IMR-90 (cell line): ENCODE results near the gene KRT78. TPM values are rescaled to one million over a fixed set of nuclear protein-coding genes. Genes with fewer than 3 reads are reported as not detected.

ENCODE experiments used
- ATAC-seq: fragments of 200-7000 bp; cut with Tn5 transposase; 2 replicates; pipeline ENCODE4 v1.9.1; 2020; ENCODE audit warnings: low read depth, mild to moderate bottlenecking, moderate library complexity
- BruUV-seq: library from RNA; stranded (reverse); fragments of 400-500 nt; replicated peaks from 2 replicates; lab custom pipeline; 2021; lab: Mats Ljungman, UMichigan
- CTCF ChIA-PET: fragments of 300-600 bp; formaldehyde crosslinking; extraction: SDS; loops from one replicate; lab custom pipeline; 2021; ENCODE audit warnings: antibody characterized with exemption; lab: Yijun Ruan, JAX
- POLR2A ChIA-PET: fragments of 300-600 bp; sonication (Branson Sonifier 250); formaldehyde crosslinking; loops from one replicate; lab custom pipeline; 2022; ENCODE audit warnings: antibody characterized with exemption; ENCODE audit not compliant: unreplicated experiment; lab: Charles Lee
- DNase-seq: peaks from one replicate; pipeline ENCODE4 v3.0.0; 2013
- H2AFZ ChIP-seq: replicated peaks from 2 replicates; pipeline ENCODE3; 2013; ENCODE audit warnings: low read length, mild to moderate bottlenecking; ENCODE audit not compliant: poor library complexity
- H2AK5ac ChIP-seq: 2 replicates; pipeline ENCODE4 v1.6.1; 2013; ENCODE audit warnings: low read depth, low read length, inconsistent platforms
- H2AK9ac ChIP-seq: replicated peaks from 2 replicates; pipeline ENCODE3; 2013; ENCODE audit warnings: mild to moderate bottlenecking, low read depth, low read length, moderate library complexity; ENCODE audit not compliant: poor library complexity
- H2BK120ac ChIP-seq: 2 replicates; pipeline ENCODE4 v1.6.1; 2013; ENCODE audit warnings: low read depth, low read length, inconsistent platforms
- H2BK15ac ChIP-seq: 3 replicates; pipeline ENCODE4 v1.6.1; 2013; ENCODE audit warnings: low read depth, low read length, inconsistent platforms
- H2BK20ac ChIP-seq: 2 replicates; pipeline ENCODE4 v1.6.1; 2013; ENCODE audit warnings: low read depth, mild to moderate bottlenecking, inconsistent platforms, low read length, moderate library complexity
- H2BK5ac ChIP-seq: 2 replicates; pipeline ENCODE4 v1.6.1; 2013; ENCODE audit warnings: mild to moderate bottlenecking, low read depth, low read length, inconsistent platforms; ENCODE audit not compliant: poor library complexity, severe bottlenecking
- H3K14ac ChIP-seq: replicated peaks from 2 replicates; pipeline ENCODE4 v1.6.1; 2013; ENCODE audit warnings: low read depth, low read length, inconsistent platforms
- H3K18ac ChIP-seq: 2 replicates; pipeline ENCODE4 v1.6.1; 2013; ENCODE audit warnings: low read depth, low read length, control low read depth
- H3K23ac ChIP-seq: 2 replicates; pipeline ENCODE4 v1.6.1; 2013; ENCODE audit warnings: low read depth, low read length, inconsistent platforms
- H3K27ac ChIP-seq: 2 replicates; pipeline ENCODE4 v1.5.1; 2013; ENCODE audit warnings: mild to moderate bottlenecking, control low read depth, low read length; ENCODE audit not compliant: insufficient read depth
- H3K27me3 ChIP-seq: 2 replicates; pipeline ENCODE4 v1.6.1; 2013; ENCODE audit warnings: low read length; ENCODE audit not compliant: control insufficient read depth, insufficient read depth
- H3K36me3 ChIP-seq: 2 replicates; pipeline ENCODE4 v1.6.1; 2013; ENCODE audit warnings: low read length, mixed read lengths; ENCODE audit not compliant: control insufficient read depth, insufficient read depth
- H3K4ac ChIP-seq: 2 replicates; pipeline ENCODE4 v1.6.1; 2013; ENCODE audit warnings: low read depth, low read length, inconsistent platforms
- H3K4me1 ChIP-seq: 2 replicates; pipeline ENCODE4 v1.6.1; 2013; ENCODE audit warnings: low read length, mixed read lengths; ENCODE audit not compliant: control insufficient read depth, insufficient read depth
- H3K4me2 ChIP-seq: 2 replicates; pipeline ENCODE4 v1.6.1; 2013; ENCODE audit warnings: low read depth, mild to moderate bottlenecking, control low read depth, low read length, moderate library complexity
- H3K4me3 ChIP-seq: 2 replicates; pipeline ENCODE4 v1.5.1; 2013; ENCODE audit warnings: low read depth, mild to moderate bottlenecking, control low read depth, low read length, moderate library complexity; ENCODE audit not compliant: insufficient read depth
- H3K56ac ChIP-seq: 2 replicates; pipeline ENCODE4 v1.6.1; 2013; ENCODE audit warnings: low read length, inconsistent platforms; ENCODE audit not compliant: insufficient read depth; ENCODE audit errors: extremely low read depth
- H3K79me1 ChIP-seq, 2 experiments: 2 replicates each; pipeline ENCODE4 v1.6.1; 2013; ENCODE audit warnings: low read length in 2 of 2, inconsistent platforms in 1 of 2, low read depth in 1 of 2
- H3K9ac ChIP-seq: 2 replicates; pipeline ENCODE4 v1.6.1; 2013; ENCODE audit warnings: low read depth, low read length, control low read depth
- H3K9me1 ChIP-seq: 2 replicates; pipeline ENCODE4 v1.6.1; 2013; ENCODE audit warnings: low read length, inconsistent platforms; ENCODE audit not compliant: insufficient read depth
- H3K9me3 ChIP-seq: 2 replicates; pipeline ENCODE4 v1.6.1; 2013; ENCODE audit warnings: low read length; ENCODE audit not compliant: control insufficient read depth, insufficient read depth
- H4K20me1 ChIP-seq: 2 replicates; pipeline ENCODE4 v1.6.1; 2013; ENCODE audit warnings: low read length, inconsistent platforms; ENCODE audit not compliant: insufficient read depth
- H4K5ac ChIP-seq: 2 replicates; pipeline ENCODE4 v1.6.1; 2013; ENCODE audit warnings: mild to moderate bottlenecking, low read depth, low read length, control low read depth
- H4K8ac ChIP-seq, 2 experiments: 2 replicates each; pipeline ENCODE4 v1.6.1; 2013; ENCODE audit warnings: low read depth in 2 of 2, low read length in 2 of 2, control low read depth in 1 of 2, inconsistent platforms in 1 of 2
- H4K91ac ChIP-seq: 2 replicates; pipeline ENCODE4 v1.6.1; 2013; ENCODE audit warnings: low read depth, low read length, inconsistent platforms; ENCODE audit not compliant: insufficient read depth
- BHLHE40 ChIP-seq: fragments of 150-350 bp; IDR thresholded peaks from 2 replicates; pipeline ENCODE4 v1.6.1; 2016; ENCODE audit warnings: mild to moderate bottlenecking, low read depth, low read length
- CTCF ChIP-seq: conservative IDR thresholded peaks from 2 replicates; pipeline ENCODE4 v1.5.1; 2012; ENCODE audit warnings: mild to moderate bottlenecking, low read depth, low read length, improper control_type of control experiment
- ELK1 ChIP-seq: fragments of 150-350 bp; IDR thresholded peaks from 2 replicates; pipeline ENCODE4 v1.6.1; 2016; ENCODE audit warnings: low read depth, mild to moderate bottlenecking, low read length, moderate library complexity, borderline replicate concordance
- FOS ChIP-seq: fragments of 150-350 bp; IDR thresholded peaks from 2 replicates; pipeline ENCODE4 v1.6.1; 2016; ENCODE audit warnings: low read depth, low read length
- MAFK ChIP-seq: IDR thresholded peaks from 2 replicates; pipeline ENCODE4 v1.6.1; 2012; ENCODE audit warnings: low read depth, low read length, improper control_type of control experiment
- MAZ ChIP-seq: IDR thresholded peaks from 2 replicates; pipeline ENCODE4 v1.6.1; 2012; ENCODE audit warnings: low read depth, mild to moderate bottlenecking, low read length, improper control_type of control experiment, moderate library complexity, borderline replicate concordance
- POLR2A ChIP-seq: IDR thresholded peaks from 2 replicates; pipeline ENCODE4 v1.6.1; 2012; ENCODE audit warnings: mild to moderate bottlenecking, low read depth, low read length
- RAD21 ChIP-seq: IDR thresholded peaks from 2 replicates; pipeline ENCODE4 v1.6.1; 2012; ENCODE audit warnings: low read length, improper control_type of control experiment
- RFX5 ChIP-seq: IDR thresholded peaks from 2 replicates; pipeline ENCODE4 v1.8.0; 2012; ENCODE audit warnings: low read depth, mild to moderate bottlenecking, low read length, moderate library complexity
- SMC3 ChIP-seq: fragments of 150-350 bp; IDR thresholded peaks from 2 replicates; pipeline ENCODE4 v1.6.1; 2016; ENCODE audit warnings: low read depth, mild to moderate bottlenecking, antibody characterized with exemption, low read length, moderate library complexity
- WGBS, 2 experiments: methylation state at CpG; one replicate each; pipeline versions ENCODE4 v1.1.5 to v1.1.7; 2013; ENCODE audit warnings: missing lambda C conversion rate in 2 of 2; ENCODE audit not compliant: insufficient read length in 1 of 2; ENCODE audit errors: extremely low coverage in 2 of 2; 5-methylcytosine and 5-hydroxymethylcytosine counted together
- dilution Hi-C: fragments of 300-500 bp; cut with HindIII; formaldehyde crosslinking; loops from one replicate; pipeline ENCODE4 v1.14.3; 2018; ENCODE audit warnings: low sequenced_read_pairs; ENCODE audit not compliant: unreplicated experiment
- in situ Hi-C: fragments of 300-500 bp; cut with MboI; formaldehyde crosslinking; loops from 3 replicates; pipeline ENCODE4 v1.14.3; 2019; ENCODE audit warnings: low sequenced_read_pairs, inconsistent platforms, mixed read lengths
- intact Hi-C: fragments of 100-400 bp; cut with micrococcal nuclease; formaldehyde crosslinking; loops from 2 replicates; pipeline ENCODE4 v1.10.0; 2022
- polyA plus RNA-seq, 3 experiments: library from polyadenylated mRNA; depleted of rRNA; stranded (reverse); fragments of >200 nt; gene quantifications; 2 replicates each; pipeline ENCODE4 v1.2.3, GENCODE V29; 2012; ENCODE audit warnings: low replicate concordance in 1 of 3
- total RNA-seq: library from RNA; depleted of rRNA; stranded (reverse); fragments of >200 nt; gene quantifications from 2 replicates; pipeline ENCODE4 v1.2.3, GENCODE V29; 2012

KRT78 gene
- total and polyA plus RNA-seq, 2 of the 4 experiments (the other 2 are of a cell fraction): not detected

- H3K23ac ChIP-seq: peak overlapping the region; percentile 46; the same call in 1 of the 2 replicates
- peak overlapping the region; percentile 88 for H2AFZ ChIP-seq
- no peak overlapping the region for H4K5ac ChIP-seq
- ChIA-PET POLR2A (no interaction called here), CTCF (interaction anchor here (0.6 to 1.7 kb wide), 15 partner anchors 9 to 498 kb away, joined by 3 to 10 read pairs (median 3); no protein-coding TSS in a partner anchor)
- no peaks in the 10 kb centered on the region for H3K27me3 ChIP-seq
- in situ Hi-C loops: no loop called here
- H3K79me1 ChIP-seq: no peaks in the 10 kb centered on the region
- BruUV-seq: no TSS peak
- peak overlapping the region in 1 of 2 experiments; percentile 59; a peak in 2 of 4 replicates for H4K8ac ChIP-seq
- TF ChIP-seq POLR2A (no peak), BHLHE40 (no peak), MAFK (no peak), ELK1 (no peak), MAZ (peak; percentile 41; the same call in 1 of the 2 replicates), RAD21 (peak; percentile 91), FOS (no peak), CTCF (peak; percentile 80), SMC3 (peak; percentile 74), RFX5 (no peak)
- ATAC-seq (peak; percentile 32), DNase-seq (peak; percentile 25)
- no peaks in the 10 kb centered on the region for H3K36me3 ChIP-seq
- no peak overlapping the region for H3K18ac ChIP-seq
- no peaks in the 10 kb centered on the region for H3K9me3 ChIP-seq
- peak overlapping the region; percentile 71; the same call in 1 of the 3 replicates for H2BK15ac ChIP-seq
- peak overlapping the region; percentile 18; the same call in 1 of the 2 replicates for H3K9ac ChIP-seq
- WGBS, 2 experiments: 24% methylated on average over 2 of the region's 14 CpGs; no CpG with 5 or more reads in 1 of the 2 experiments
- peak overlapping the region; percentile 80 for H2AK9ac ChIP-seq
- H3K4ac ChIP-seq: peak overlapping the region; percentile 92
- peak overlapping the region; percentile 68 for H2BK20ac ChIP-seq
- dilution Hi-C loops: no loop called here
- H3K27ac ChIP-seq: peak overlapping the region; percentile 19; the same call in 1 of the 2 replicates
- H3K4me2 ChIP-seq: 0 out of 2 replicates have a peak overlapping the region, but pooled peaks have one; percentile 18
- peak overlapping the region; percentile 20 for H3K14ac ChIP-seq
- H3K9me1 ChIP-seq: peaks cover 18% of the 10 kb centered on the region
- peak overlapping the region; percentile 37 for H2BK5ac ChIP-seq
- peak overlapping the region; percentile 91 for H4K91ac ChIP-seq
- intact Hi-C loops: loop anchor here (1.0 to 10.0 kb wide), 4 partner anchors 287 to 656 kb away; no protein-coding TSS in a partner anchor
- H3K4me3 ChIP-seq: no peak overlapping the region
- peaks cover 26% of the 10 kb centered on the region for H3K4me1 ChIP-seq
- H3K56ac ChIP-seq: peak overlapping the region; percentile 33; the same call in 1 of the 2 replicates
- H2AK5ac ChIP-seq: peak overlapping the region; percentile 60; the same call in 1 of the 2 replicates
- H2BK120ac ChIP-seq: peak overlapping the region; percentile 96
- H4K20me1 ChIP-seq: no peaks in the 10 kb centered on the region
Measured at GRCh38 chr12:52870361-52871290, 21.8 kb upstream of the KRT78 start.
